ENCODE results near the gene MT1B.
A peak's percentile ranks its signal among the peaks of the same experiment; 100 is the strongest.

MT1B gene

GRCh38 chr16:56651586-56651985 is at the start of gene MT1B:
Gene MT1B, plus strand, starts transcription at chr16:56651886. Its CDS starts 68 bp downstream, at chr16:56651954.
- no peak within 1 kb of the TSS for H3K4me3 ChIP-seq (ENCODE audit: low read depth, low read length)
- TF ChIP-seq CTCF (IDR thresholded peaks at IDR 0.05; ENCODE audit: low read depth, low read length) (no peak), MAX (IDR thresholded peaks at IDR 0.05; ENCODE audit: low read depth, low read length) (no peak), POLR2A (IDR thresholded peaks at IDR 0.05; ENCODE audit: extremely low read depth, insufficient read length) (no peak), MYC (IDR thresholded peaks at IDR 0.05; ENCODE audit: low read depth, low read length) (no peak)
- DNase-seq (ENCODE audit: low read depth): no peak

- H3K4me3 ChIP-seq (ENCODE audit: low read depth, low read length): no peak overlapping the region
- TF ChIP-seq CTCF (IDR thresholded peaks at IDR 0.05; ENCODE audit: low read depth, low read length): peak; percentile 32
- TF ChIP-seq MAX (IDR thresholded peaks at IDR 0.05; ENCODE audit: low read depth, low read length): no peak
- peak; percentile 64 for DNase-seq (ENCODE audit: low read depth)
Measured at GRCh38 chr16:56603589-56603988, 48.1 kb upstream of the MT1B start.

- no peak for DNase-seq (ENCODE audit: low read depth)
- no peak for TF ChIP-seq MYC (IDR thresholded peaks at IDR 0.05; ENCODE audit: low read depth, low read length)
- TF ChIP-seq MAX (IDR thresholded peaks at IDR 0.05; ENCODE audit: low read depth, low read length): no peak
- TF ChIP-seq CTCF (IDR thresholded peaks at IDR 0.05; ENCODE audit: low read depth, low read length): no peak
- no peak for TF ChIP-seq POLR2A (IDR thresholded peaks at IDR 0.05; ENCODE audit: extremely low read depth, insufficient read length)
- no peak overlapping the region for H3K4me3 ChIP-seq (ENCODE audit: low read depth, low read length)
Measured at GRCh38 chr16:56604966-56605365, 46.7 kb upstream of the MT1B start.

- DNase-seq (ENCODE audit: low read depth): no peak
- no peak for TF ChIP-seq CTCF (IDR thresholded peaks at IDR 0.05; ENCODE audit: low read depth, low read length)
- TF ChIP-seq POLR2A (IDR thresholded peaks at IDR 0.05; ENCODE audit: extremely low read depth, insufficient read length): no peak
- TF ChIP-seq MYC (IDR thresholded peaks at IDR 0.05; ENCODE audit: low read depth, low read length): no peak
- no peak for TF ChIP-seq MAX (IDR thresholded peaks at IDR 0.05; ENCODE audit: low read depth, low read length)
- H3K4me3 ChIP-seq (ENCODE audit: low read depth, low read length): no peak overlapping the region
Measured at GRCh38 chr16:56605475-56605874, 46.2 kb upstream of the MT1B start.

GRCh38 chr16:56606071-56606475 is 45.6 kb upstream of the MT1B start:
- no peak for DNase-seq (ENCODE audit: low read depth)
- TF ChIP-seq MAX (IDR thresholded peaks at IDR 0.05; ENCODE audit: low read depth, low read length) (no peak), POLR2A (IDR thresholded peaks at IDR 0.05; ENCODE audit: extremely low read depth, insufficient read length) (no peak), CTCF (IDR thresholded peaks at IDR 0.05; ENCODE audit: low read depth, low read length) (no peak), MYC (IDR thresholded peaks at IDR 0.05; ENCODE audit: low read depth, low read length) (no peak)
- no peak overlapping the region for H3K4me3 ChIP-seq (ENCODE audit: low read depth, low read length)

Measured in NB4 (cell line).